Transverse colon (tissue), 4 donors: ENCODE results near the gene CFAP97D2. TPM values are rescaled to one million over a fixed set of nuclear protein-coding genes. Genes with fewer than 3 reads are reported as not detected.

Experiments used
- DNase-seq: peaks from one replicate; pipeline ENCODE4 v3.0.0-alpha.2; 2019
- H3K27ac ChIP-seq, 4 donors: fragments of 200-600 bp; sonication (generic); 2 replicates each; pipeline ENCODE4 v1.5.1; 2016 to 2018; ENCODE audit warnings: inconsistent platforms in 4 of 4
- H3K27me3 ChIP-seq: fragments of 200-600 bp; sonication (generic); 2 replicates; pipeline ENCODE4 v1.5.1; 2017; ENCODE audit warnings: inconsistent platforms
- H3K36me3 ChIP-seq, 4 donors: fragments of 200-600 bp; sonication (generic); 2 replicates each; pipeline ENCODE4 v1.5.1; 2017 to 2019; ENCODE audit warnings: inconsistent platforms in 4 of 4
- H3K4me1 ChIP-seq, 4 donors: fragments of 200-600 bp; sonication (generic); 2 replicates each; pipeline ENCODE4 v1.5.1; 2017 to 2020; ENCODE audit warnings: inconsistent platforms in 4 of 4
- H3K4me3 ChIP-seq, 4 donors: fragments of 200-600 bp; sonication (generic); 1 replicate in 1 of 4; 2 replicates in 3 of 4; pipeline versions ENCODE4 v1.5.1 to v1.6.1; 2017 to 2019; ENCODE audit warnings: inconsistent platforms in 4 of 4
- H3K9me3 ChIP-seq, 2 donors: fragments of 200-600 bp; sonication (generic); 2 replicates each; pipeline ENCODE4 v1.5.1; 2017 to 2019; ENCODE audit warnings: inconsistent platforms in 2 of 2
- CTCF ChIP-seq, 5 experiments: fragments of 200-600 bp in 3 of 5; fragments of 450-650 bp in 2 of 5; sonication (generic) in 3 of 5; IDR thresholded peaks; 1 replicate in 2 of 5; 2 replicates in 3 of 5; pipeline ENCODE4 v1.5.1; 2016 to 2017; ENCODE audit warnings: antibody characterized with exemption in 5 of 5, inconsistent platforms in 3 of 5, mild to moderate bottlenecking in 2 of 5, moderate library complexity in 1 of 5
- EP300 ChIP-seq: sonication (generic); formaldehyde crosslinking; IDR thresholded peaks from one replicate; pipeline ENCODE4 v1.6.1; 2017; ENCODE audit warnings: antibody characterized with exemption, low read depth
- POLR2A ChIP-seq: fragments of 450-650 bp; IDR thresholded peaks from one replicate; pipeline ENCODE4 v1.6.1; 2016; ENCODE audit warnings: antibody characterized with exemption, mild to moderate bottlenecking, moderate library complexity
- POLR2AphosphoS5 ChIP-seq, 3 donors: sonication (generic); formaldehyde crosslinking; IDR thresholded peaks; one replicate each; pipeline ENCODE4 v1.6.1; 2016; ENCODE audit warnings: antibody characterized with exemption in 3 of 3
- WGBS, 2 donors: methylation state at CpG; one replicate each; pipeline ENCODE4 v1.1.5; 2018; ENCODE audit warnings: low coverage in 1 of 2; 5-methylcytosine and 5-hydroxymethylcytosine counted together
- in situ Hi-C, 4 donors: fragments of 200-750 bp; cut with MboI; loops; one replicate each; pipeline versions ENCODE4 v1.15.0 to v1.15.1; 2017; ENCODE audit warnings: low sequenced_read_pairs in 3 of 4, low pct_ligation_motif_present in 1 of 4, low pct_unique_long_range_greater_than_20kb in 1 of 4
- intact Hi-C: fragments of 100-400 bp; cut with DNase I; formaldehyde crosslinking; loops from one replicate; pipeline ENCODE4 v1.15.1; 2023; ENCODE audit warnings: low total_unique reads
- total RNA-seq, 4 donors: library from RNA; depleted of rRNA; stranded (reverse); fragments of >200 nt; gene quantifications; one replicate each; pipeline ENCODE4 v1.1.0, GENCODE V29; 2016

The CFAP97D2 gene
- total RNA-seq, 4 donors from 2014 or later: not detected

- in situ Hi-C loops: no loop called here
- intact Hi-C loops: no loop called here
- 94 to 95% methylated on average over 6 to 8 of the region's 8 CpGs for WGBS, 2 donors
- Histone ChIP-seq H3K27ac (no peak overlapping the region), H3K4me3 (no peak overlapping the region), H3K4me1 (peaks cover 0 to 11% (median 2%) of the 10 kb centered on the region in 4 donors), H3K36me3 (peaks cover 0 to 75% (median 36%) of the 10 kb centered on the region in 4 donors), H3K9me3 (no peaks in the 10 kb centered on the region), H3K27me3 (no peaks in the 10 kb centered on the region)
- TF ChIP-seq POLR2A (no peak), CTCF (IDR thresholded peaks at IDR 0.05) (no peak), EP300 (no peak), POLR2AphosphoS5 (IDR thresholded peaks at IDR 0.05) (no peak)
- DNase-seq: no peak
Observed at GRCh38 chr13:114264886-114265611, 86.0 kb downstream of the CFAP97D2 start.

GRCh38 chr13:114266241-114266640, 87.2 kb downstream of the CFAP97D2 start:
- Histone ChIP-seq H3K27ac (no peak overlapping the region), H3K36me3 (peaks cover 0 to 69% (median 33%) of the 10 kb centered on the region in 4 donors), H3K4me1 (peaks cover 0 to 7% (median 0%) of the 10 kb centered on the region in 4 donors), H3K4me3 (no peak overlapping the region), H3K27me3 (no peaks in the 10 kb centered on the region), H3K9me3 (no peaks in the 10 kb centered on the region)
- in situ Hi-C loops (no loop called here), intact Hi-C loops (no loop called here)
- 90 to 92% methylated on average over 5 of the region's 5 CpGs for WGBS, 2 donors
- no peak for DNase-seq
- TF ChIP-seq POLR2AphosphoS5 (IDR thresholded peaks at IDR 0.05) (no peak), CTCF (IDR thresholded peaks at IDR 0.05) (no peak), POLR2A (no peak), EP300 (no peak)

DNA sequence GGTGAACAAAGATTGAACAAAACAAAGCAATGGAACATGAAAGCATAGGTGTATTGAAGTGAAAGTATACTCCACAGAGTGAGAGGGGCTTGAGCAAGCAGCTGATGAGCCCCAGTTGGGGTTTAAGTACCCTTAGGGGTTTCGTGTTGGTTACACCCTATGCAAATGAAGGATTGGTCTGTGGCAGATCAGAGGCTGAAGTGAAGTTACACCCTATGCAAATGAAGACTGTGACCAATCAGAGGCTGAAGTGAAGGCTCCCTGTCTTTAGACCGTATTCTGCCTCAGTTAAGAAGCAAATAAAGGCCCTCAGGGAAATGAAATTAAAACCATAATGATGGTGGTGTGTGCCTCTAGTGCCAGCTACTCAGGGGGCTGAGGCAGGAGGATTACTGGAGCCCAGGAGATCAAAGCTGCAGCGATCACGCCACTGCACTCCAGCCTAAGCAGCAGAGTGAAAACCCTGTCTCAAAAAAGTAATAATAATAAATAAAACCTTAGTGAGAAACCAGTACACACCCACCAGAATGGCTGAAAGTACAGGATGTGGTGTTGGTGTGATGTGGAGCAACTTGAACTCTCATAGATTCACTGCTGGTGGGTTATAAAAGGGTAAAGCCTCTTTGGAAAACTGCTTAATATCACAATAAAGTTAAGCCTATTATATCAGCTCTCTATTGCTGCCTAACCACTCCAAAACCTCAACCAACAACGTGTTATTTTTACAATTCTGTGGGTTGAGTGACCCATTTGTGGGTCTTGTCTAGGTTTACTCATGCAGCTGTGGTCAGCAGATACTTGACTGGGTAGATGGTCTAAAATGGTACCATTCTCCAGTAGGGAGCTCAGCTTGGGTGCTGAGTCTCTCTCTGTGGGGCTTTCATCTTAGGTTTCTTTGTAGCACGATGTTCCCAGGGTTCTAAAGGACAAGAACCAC, 89.6 kb downstream of the CFAP97D2 start:
- Histone ChIP-seq H3K27ac (no peak overlapping the region), H3K9me3 (no peaks in the 10 kb centered on the region), H3K4me1 (no peaks in the 10 kb centered on the region), H3K4me3 (no peak overlapping the region), H3K27me3 (no peaks in the 10 kb centered on the region), H3K36me3 (peaks cover 0 to 70% (median 31%) of the 10 kb centered on the region in 4 donors)
- no peak for TF ChIP-seq EP300
- TF ChIP-seq POLR2A: no peak
- no peak for TF ChIP-seq CTCF (IDR thresholded peaks at IDR 0.05)
- no peak for TF ChIP-seq POLR2AphosphoS5 (IDR thresholded peaks at IDR 0.05)
- intact Hi-C loops: no loop called here
- 80 to 91% methylated on average over 3 to 6 of the region's 6 CpGs for WGBS, 2 donors
- in situ Hi-C loops: no loop called here
- DNase-seq: no peak

GRCh38 chr13:114269281-114269770, 90.3 kb downstream of the CFAP97D2 start:
- 63 to 78% methylated on average over 3 to 4 of the region's 4 CpGs for WGBS, 2 donors
- no peak for DNase-seq
- intact Hi-C loops: no loop called here
- in situ Hi-C loops: no loop called here
- Histone ChIP-seq H3K27me3 (no peaks in the 10 kb centered on the region), H3K36me3 (peaks cover 0 to 62% (median 28%) of the 10 kb centered on the region in 4 donors), H3K9me3 (no peaks in the 10 kb centered on the region), H3K27ac (no peak overlapping the region), H3K4me3 (no peak overlapping the region), H3K4me1 (no peaks in the 10 kb centered on the region)
- no peak for TF ChIP-seq CTCF (IDR thresholded peaks at IDR 0.05)
- no peak for TF ChIP-seq POLR2AphosphoS5 (IDR thresholded peaks at IDR 0.05)
- no peak for TF ChIP-seq EP300
- TF ChIP-seq POLR2A: no peak
